ENCODE results near the gene GHR. TPM values are rescaled to one million over a fixed set of nuclear protein-coding genes. Genes with fewer than 3 reads are reported as not detected.

The GHR gene
- total RNA-seq, 1 donor from 2014 or later = 6.6 TPM

GRCh38 chr5:42426016-42426415 is 2.8 kb downstream of the GHR start:
- peaks cover 14% of the 10 kb centered on the region for H3K9me3 Mint-ChIP-seq (ENCODE audit: low read depth)
- TF ChIP-seq CTCF (IDR thresholded peaks at IDR 0.05; ENCODE audit: unreplicated experiment) = no peak
- DNase-seq (ENCODE audit: low spot score, unreplicated experiment) = no peak
- no peaks in the 10 kb centered on the region for H3K27me3 Mint-ChIP-seq
- peaks cover 2% of the 10 kb centered on the region for H3K4me1 Mint-ChIP-seq (ENCODE audit: low read depth)
- peaks cover 3% of the 10 kb centered on the region for H3K36me3 Mint-ChIP-seq (ENCODE audit: insufficient read depth)
- H3K4me3 Mint-ChIP-seq (ENCODE audit: low read depth) = peak overlapping the region; percentile 6
- no peak overlapping the region for H3K27ac Mint-ChIP-seq

- Mint-ChIP-seq H3K36me3 (ENCODE audit: insufficient read depth) (peaks cover 3% of the 10 kb centered on the region), H3K9me3 (ENCODE audit: low read depth) (peaks cover 14% of the 10 kb centered on the region), H3K4me3 (ENCODE audit: low read depth) (no peak overlapping the region), H3K27me3 (no peaks in the 10 kb centered on the region), H3K4me1 (ENCODE audit: low read depth) (peaks cover 2% of the 10 kb centered on the region), H3K27ac (no peak overlapping the region)
- no peak for TF ChIP-seq CTCF (IDR thresholded peaks at IDR 0.05; ENCODE audit: unreplicated experiment)
- no peak for DNase-seq (ENCODE audit: low spot score, unreplicated experiment)
Observed at GRCh38 chr5:42429694-42430093, 6.5 kb downstream of the GHR start.

GRCh38 chr5:42434047-42434724 is 10.9 kb downstream of the GHR start:
- Mint-ChIP-seq H3K4me1 (ENCODE audit: low read depth) (peaks cover 14% of the 10 kb centered on the region), H3K9me3 (ENCODE audit: low read depth) (no peaks in the 10 kb centered on the region), H3K36me3 (ENCODE audit: insufficient read depth) (peaks cover 2% of the 10 kb centered on the region), H3K4me3 (ENCODE audit: low read depth) (no peak overlapping the region), H3K27ac (no peak overlapping the region), H3K27me3 (no peaks in the 10 kb centered on the region)
- TF ChIP-seq CTCF (IDR thresholded peaks at IDR 0.05; ENCODE audit: unreplicated experiment) = no peak
- no peak for DNase-seq (ENCODE audit: low spot score, unreplicated experiment)

- Mint-ChIP-seq H3K4me3 (ENCODE audit: low read depth) (no peak overlapping the region), H3K9me3 (ENCODE audit: low read depth) (no peaks in the 10 kb centered on the region), H3K4me1 (ENCODE audit: low read depth) (peaks cover 20% of the 10 kb centered on the region), H3K27me3 (no peaks in the 10 kb centered on the region), H3K27ac (no peak overlapping the region), H3K36me3 (ENCODE audit: insufficient read depth) (peaks cover 2% of the 10 kb centered on the region)
- no peak for TF ChIP-seq CTCF (IDR thresholded peaks at IDR 0.05; ENCODE audit: unreplicated experiment)
- no peak for DNase-seq (ENCODE audit: low spot score, unreplicated experiment)
Observed at GRCh38 chr5:42436051-42436450, 12.8 kb downstream of the GHR start.

- Mint-ChIP-seq H3K4me1 (ENCODE audit: low read depth) (peaks cover 3% of the 10 kb centered on the region), H3K9me3 (ENCODE audit: low read depth) (peaks cover 31% of the 10 kb centered on the region), H3K36me3 (ENCODE audit: insufficient read depth) (peaks cover 10% of the 10 kb centered on the region), H3K4me3 (ENCODE audit: low read depth) (no peak overlapping the region), H3K27ac (no peak overlapping the region), H3K27me3 (no peaks in the 10 kb centered on the region)
- TF ChIP-seq CTCF (IDR thresholded peaks at IDR 0.05; ENCODE audit: unreplicated experiment) = no peak
- no peak for DNase-seq (ENCODE audit: low spot score, unreplicated experiment)
Observed at GRCh38 chr5:42454216-42454995, 31.2 kb downstream of the GHR start.
